Astrocyte of the spinal cord (primary cell): ENCODE results near the gene RNF215.

Experiments
- DNase-seq: peaks from one replicate; pipeline ENCODE4 v3.0.0; 2011; ENCODE audit warnings: low read depth, low spot score
- H3K4me3 ChIP-seq: 2 replicates; pipeline ENCODE4 v1.5.1; 2011; ENCODE audit warnings: low read depth, mild to moderate bottlenecking, low read length, moderate library complexity
- CTCF ChIP-seq: IDR thresholded peaks from 2 replicates; pipeline ENCODE4 v1.5.1; 2012; ENCODE audit warnings: low read depth, mild to moderate bottlenecking, low read length, inconsistent platforms
- in situ Hi-C: cut with HindIII; loops from 2 replicates; pipeline ENCODE4 v1.10.0; 2017; ENCODE audit warnings: low sequenced_read_pairs

Gene RNF215

GRCh38 chr22:30413745-30414524 lies 26.7 kb upstream of the RNF215 start:
- no peak for DNase-seq
- in situ Hi-C loops, result no loop called here
- no peak for TF ChIP-seq CTCF

GRCh38 chr22:30413001-30413400 lies 25.8 kb upstream of the RNF215 start:
- in situ Hi-C loops, result no loop called here
- TF ChIP-seq CTCF, result no peak
- no peak for DNase-seq
- H3K4me3 ChIP-seq, result no peak overlapping the region

More at GRCh38 chr22:30413745-30414524, 26.7 kb upstream of the RNF215 start:
- no peak overlapping the region for H3K4me3 ChIP-seq

GRCh38 chr22:30411780-30412179 lies 24.6 kb upstream of the RNF215 start:
- TF ChIP-seq CTCF, result no peak
- no peak for DNase-seq
- no peak overlapping the region for H3K4me3 ChIP-seq
- in situ Hi-C loops, result no loop called here

- TF ChIP-seq CTCF, result no peak
- in situ Hi-C loops, result no loop called here
- peak; percentile 64 for DNase-seq
- no peak overlapping the region for H3K4me3 ChIP-seq
Measured at GRCh38 chr22:30408388-30409102, 21.3 kb upstream of the RNF215 start.

- TF ChIP-seq CTCF, result no peak
- H3K4me3 ChIP-seq, result no peak overlapping the region
- no peak for DNase-seq
- in situ Hi-C loops, result no loop called here
Measured at GRCh38 chr22:30406400-30406799, 19.2 kb upstream of the RNF215 start.

- no peak for DNase-seq
- H3K4me3 ChIP-seq, result no peak overlapping the region
- in situ Hi-C loops, result no loop called here
- no peak for TF ChIP-seq CTCF
Measured at GRCh38 chr22:30405731-30406130, 18.5 kb upstream of the RNF215 start.
